T-helper 1 cell treated with Interleukin-12 subunit alpha and Interleukin-12 subunit beta and Interleukin-4 antibody, amounts not matched to agents 30 ng/mL and 1 ng/mL, for 36 hours (primary cell): ENCODE data around the gene UQCRHL. TPM values are rescaled to one million over a fixed set of nuclear protein-coding genes. Genes with fewer than 3 reads are reported as not detected.
"Not testable (repeated sequence)": the region's sequence is repeated elsewhere in the genome, so short reads cannot be mapped to it uniquely, and the experiment has no call there.

ENCODE experiments used
- intact Hi-C: fragments of 100-400 bp; cut with micrococcal nuclease; formaldehyde crosslinking; loops from one replicate; pipeline ENCODE4 v1.15.1; 2024
- total RNA-seq: library from RNA; stranded (reverse); gene quantifications from 2 replicates; pipeline ENCODE4 v1.2.3, GENCODE V29; 2022

The UQCRHL gene
- total RNA-seq, 1 donor from 2014 or later: 1.4 TPM

GRCh38 chr1:15836511-15836771 lies 29.0 kb upstream of the UQCRHL start:
- intact Hi-C loops: loop anchor here (1.0 to 10.0 kb wide), 4 partner anchors 219 to 1068 kb away; partner anchors contain the start of genes DDI2, NECAP2 and RNU1-1

DNA sequence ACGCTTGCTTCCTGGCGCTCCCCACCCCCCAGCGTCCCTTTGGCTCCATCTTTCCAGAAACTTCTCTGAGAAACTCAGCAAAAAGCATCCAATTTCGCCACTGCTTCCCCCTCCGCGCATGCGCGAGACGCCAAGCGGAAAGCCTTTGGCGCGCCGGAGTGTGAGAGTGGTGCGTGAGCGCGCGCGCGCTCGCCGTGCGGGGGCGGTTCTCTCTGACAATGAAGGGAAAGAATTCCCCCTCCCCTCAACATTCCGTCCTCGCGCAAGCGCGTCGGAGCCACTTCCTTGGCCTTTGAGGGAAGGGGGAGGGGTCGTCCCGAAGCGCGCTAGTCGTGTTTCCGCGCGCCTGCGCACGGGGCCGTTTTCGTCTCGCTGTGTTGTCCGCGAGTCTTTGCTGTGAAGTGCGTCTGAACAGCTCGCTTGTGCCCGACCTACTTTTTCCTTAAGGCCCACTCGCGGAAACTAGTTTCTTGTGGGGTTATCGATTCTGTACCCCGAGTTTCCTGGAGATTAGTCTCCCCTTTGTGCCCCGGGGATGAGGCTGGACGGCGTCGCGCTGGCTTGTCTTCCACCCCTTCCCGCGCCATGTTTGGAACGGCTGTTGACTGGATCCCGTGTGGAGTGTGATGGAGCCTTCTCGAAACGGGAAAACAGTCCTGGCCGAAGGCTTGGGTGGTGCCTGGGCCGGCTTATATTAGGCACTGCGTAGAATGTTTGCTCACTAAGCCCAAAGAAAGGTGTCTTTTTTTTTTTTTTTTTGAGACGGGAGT lies 28.5 kb upstream of the UQCRHL start:
- intact Hi-C loops: loop anchor here (1.0 to 10.0 kb wide), 7 partner anchors 11 to 1069 kb away; partner anchors contain the start of genes DDI2, NECAP2, RNU1-1 and SPEN

GRCh38 chr1:15835205-15835740 lies 27.8 kb upstream of the UQCRHL start:
- intact Hi-C loops: loop anchor here (1.0 to 10.0 kb wide), 6 partner anchors 12 to 1070 kb away; partner anchors contain the start of genes NECAP2, RNU1-1 and SPEN

DNA sequence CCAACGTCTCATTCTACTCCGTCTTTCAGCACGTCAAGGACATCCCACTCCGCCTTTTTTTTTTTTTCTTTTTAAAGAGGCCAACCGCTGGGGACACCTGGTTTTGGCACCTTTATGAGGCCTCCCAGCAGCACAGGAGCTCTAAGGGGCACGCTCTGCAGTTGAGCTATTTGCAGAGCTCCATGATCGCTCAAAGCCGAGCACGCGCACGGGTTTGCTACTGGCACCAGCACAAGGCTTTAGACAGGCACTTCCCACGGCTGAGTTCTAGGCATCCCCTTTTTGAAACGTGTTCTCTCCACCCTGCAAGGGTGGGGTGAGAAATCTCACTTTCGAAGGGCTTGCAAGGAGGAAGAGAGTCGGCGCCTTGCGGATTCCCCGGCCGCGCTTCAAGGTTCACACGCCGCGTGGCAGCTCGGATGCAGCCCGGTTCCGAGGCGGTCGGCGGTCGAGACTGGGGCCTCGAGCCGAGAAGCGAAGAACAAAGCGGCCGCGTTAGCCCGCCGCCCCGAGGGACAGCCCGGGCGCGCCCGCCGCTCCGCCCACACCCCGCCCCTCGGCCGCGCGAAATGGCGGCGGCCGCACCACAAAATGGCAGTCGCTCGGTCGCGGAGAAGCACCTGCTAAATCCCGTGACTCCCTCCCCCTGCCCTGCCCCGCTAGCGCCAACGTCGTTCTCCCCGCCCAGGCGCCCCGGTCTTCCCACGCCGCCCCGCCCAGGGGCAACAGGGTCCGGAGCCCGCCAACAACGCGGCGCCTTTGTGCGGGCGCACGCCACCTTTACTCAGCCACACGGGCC lies 27.2 kb upstream of the UQCRHL start:
- intact Hi-C loops: loop anchor here (1.0 to 10.0 kb wide), 11 partner anchors 13 to 1070 kb away; partner anchors contain the start of genes CPLANE2, NECAP2, RNU1-1 and SPEN

DNA sequence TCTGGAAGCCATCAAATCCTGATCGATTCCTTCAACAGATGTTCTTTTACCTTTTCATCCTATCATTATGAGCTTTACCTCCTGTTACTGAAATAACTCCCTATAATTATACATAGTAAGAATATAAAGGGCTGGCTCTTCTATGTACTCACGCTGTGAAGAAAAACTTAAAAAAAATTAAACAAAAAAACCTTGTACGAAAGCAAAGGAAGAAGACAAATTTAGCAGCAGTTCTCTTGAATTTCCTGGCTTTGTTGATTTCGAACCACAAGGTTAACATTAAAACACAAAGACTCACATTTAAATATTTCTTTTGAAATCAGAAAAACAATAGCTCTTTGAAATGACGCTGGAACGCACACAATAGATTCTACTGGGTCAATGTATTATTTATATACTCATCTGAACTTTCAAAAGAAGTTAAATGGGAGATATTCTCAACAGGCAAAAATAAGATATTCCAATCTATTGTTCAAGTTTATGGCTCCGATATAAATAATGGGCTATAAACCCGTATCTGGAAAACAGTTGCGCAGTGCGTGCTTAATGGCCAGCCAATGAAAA lies 26.5 kb upstream of the UQCRHL start:
- intact Hi-C loops: loop anchor here (1.0 to 10.0 kb wide), 11 partner anchors 19 to 1071 kb away; partner anchors contain the start of genes CPLANE2, NECAP2, RNU1-1 and SZRD1

DNA sequence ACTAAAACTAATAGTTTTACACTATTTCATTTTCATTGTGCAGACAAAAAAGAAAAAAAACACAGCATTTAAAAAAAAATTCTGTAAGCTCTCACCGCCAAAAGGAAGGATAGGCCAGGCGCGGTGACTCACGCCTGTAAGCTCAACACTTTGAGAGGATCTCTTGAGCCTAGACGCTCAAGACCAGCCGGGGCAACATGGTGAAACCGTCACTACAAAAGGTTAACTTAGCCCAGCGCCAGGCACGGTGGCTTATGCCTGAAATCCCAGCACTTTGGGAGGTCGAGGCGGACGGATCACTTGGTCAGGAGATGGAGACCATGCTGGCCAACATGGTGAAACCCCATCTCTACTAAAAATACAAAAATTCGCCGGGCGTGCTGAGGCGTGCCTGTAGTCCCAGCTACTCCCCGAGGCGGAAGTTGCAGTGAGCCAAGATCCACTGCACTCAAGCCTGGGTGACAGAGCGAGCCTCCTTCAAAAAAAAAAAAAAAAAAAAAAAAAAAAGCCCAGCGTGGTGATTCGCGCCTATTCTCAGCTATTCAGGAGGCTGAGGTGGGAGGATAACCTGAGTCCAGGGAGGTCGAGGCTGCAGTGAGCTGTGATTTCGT lies 25.7 kb upstream of the UQCRHL start:
- intact Hi-C loops: loop anchor here (1.0 to 10.0 kb wide), 6 partner anchors 18 to 1072 kb away; partner anchors contain the start of genes NECAP2 and RNU1-1

GRCh38 chr1:15830258-15830657 lies 22.8 kb upstream of the UQCRHL start:
- intact Hi-C loops: loop anchor here (10.0 kb wide), 3 partner anchors 615 to 1075 kb away; partner anchors contain the start of genes NECAP2 and RNU1-1

GRCh38 chr1:15828931-15829330 lies 21.5 kb upstream of the UQCRHL start:
- intact Hi-C loops: not testable (repeated sequence)

GRCh38 chr1:15827567-15827966 lies 20.1 kb upstream of the UQCRHL start:
- intact Hi-C loops: not testable (repeated sequence)

GRCh38 chr1:15826810-15827507 lies 19.5 kb upstream of the UQCRHL start:
- intact Hi-C loops: no loop called here

GRCh38 chr1:15825800-15826199 lies 18.4 kb upstream of the UQCRHL start:
- intact Hi-C loops: no loop called here

DNA sequence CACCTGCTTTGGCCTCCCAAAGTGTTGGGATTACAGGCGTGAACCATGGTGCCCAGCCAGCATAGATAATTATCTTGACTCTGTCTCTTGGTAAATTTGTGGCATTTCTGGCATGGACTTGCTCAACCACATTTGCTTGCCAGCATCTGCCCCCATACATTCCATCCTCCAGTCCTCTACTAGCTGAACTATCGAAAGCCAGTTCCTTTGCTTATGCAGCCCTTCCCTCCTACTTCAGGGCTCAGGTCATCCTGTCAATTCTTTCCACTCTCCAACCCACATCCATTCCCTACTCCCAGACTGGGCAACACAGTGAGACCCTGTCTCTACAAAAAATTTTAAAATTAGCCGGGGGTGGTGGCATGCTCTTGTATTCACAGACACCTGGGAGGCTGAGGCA lies 13.0 kb upstream of the UQCRHL start:
- intact Hi-C loops: no loop called here

DNA sequence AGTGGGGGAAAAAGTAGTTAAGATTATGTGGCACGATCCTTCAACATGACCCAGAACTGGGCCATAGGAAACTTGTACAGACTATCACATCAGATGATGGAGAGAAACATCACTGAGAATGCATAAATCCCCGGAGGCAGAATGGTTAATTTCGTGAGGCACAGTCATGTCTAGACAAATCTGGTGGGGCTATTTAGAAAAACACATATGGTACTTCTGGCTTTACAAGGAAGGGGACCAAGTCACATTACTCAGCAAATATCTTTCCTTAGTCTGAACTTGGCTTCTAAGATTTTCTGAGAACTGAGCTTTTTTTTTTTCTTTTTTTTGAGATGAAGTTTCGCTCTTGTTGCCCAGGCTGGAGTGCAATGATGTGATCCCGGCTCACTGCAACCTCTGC lies 9.2 kb upstream of the UQCRHL start:
- intact Hi-C loops: no loop called here

DNA sequence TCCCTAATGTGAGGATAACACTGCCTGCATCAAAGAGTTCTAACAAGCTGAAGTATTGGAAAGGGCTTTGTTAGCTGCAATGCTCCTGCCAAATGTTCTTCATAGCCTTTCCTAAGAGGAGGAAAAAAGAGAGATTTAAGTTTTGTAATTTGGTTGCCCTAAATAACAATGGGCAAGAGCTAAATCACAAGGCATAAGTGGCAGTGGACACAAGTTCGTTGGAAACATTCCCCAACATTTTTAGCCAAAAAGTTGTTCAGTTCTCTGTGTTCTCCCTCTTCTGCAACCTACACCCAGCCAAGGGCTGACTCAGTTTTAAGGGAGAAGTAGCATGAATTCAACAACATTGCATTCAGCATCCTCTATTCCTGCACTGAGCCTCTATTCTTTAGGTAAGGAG lies 2.6 kb upstream of the UQCRHL start:
- intact Hi-C loops: no loop called here

GRCh38 chr1:15808955-15809354 lies 1.5 kb upstream of the UQCRHL start:
- intact Hi-C loops: no loop called here

DNA sequence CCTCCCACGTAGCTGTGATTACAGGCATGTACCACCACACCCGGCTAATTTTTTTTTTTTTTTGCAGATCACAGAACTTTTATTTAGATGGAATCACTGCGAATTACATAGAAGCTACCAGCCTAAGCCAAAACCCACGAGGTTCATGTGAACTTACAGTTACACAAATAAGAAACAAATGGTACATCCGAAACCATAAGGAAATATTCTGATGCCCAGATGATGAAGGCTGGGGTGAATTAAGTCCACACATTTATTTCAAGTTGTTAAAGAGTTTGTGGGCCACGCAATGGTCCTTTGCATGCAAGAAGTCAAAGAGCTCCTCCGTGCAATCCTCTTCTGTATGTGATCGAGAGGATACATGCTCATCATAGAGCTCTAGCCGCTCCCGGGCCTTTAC lies 328 bp downstream of the UQCRHL start:
- intact Hi-C loops: no loop called here

- intact Hi-C loops: no loop called here
Observed at GRCh38 chr1:15804060-15804459, 3.4 kb downstream of the UQCRHL start.

GRCh38 chr1:15803380-15803779 lies 4.1 kb downstream of the UQCRHL start:
- intact Hi-C loops: loop anchor here (1.0 kb wide), 1 partner anchor 230 kb away; no protein-coding TSS in a partner anchor

DNA sequence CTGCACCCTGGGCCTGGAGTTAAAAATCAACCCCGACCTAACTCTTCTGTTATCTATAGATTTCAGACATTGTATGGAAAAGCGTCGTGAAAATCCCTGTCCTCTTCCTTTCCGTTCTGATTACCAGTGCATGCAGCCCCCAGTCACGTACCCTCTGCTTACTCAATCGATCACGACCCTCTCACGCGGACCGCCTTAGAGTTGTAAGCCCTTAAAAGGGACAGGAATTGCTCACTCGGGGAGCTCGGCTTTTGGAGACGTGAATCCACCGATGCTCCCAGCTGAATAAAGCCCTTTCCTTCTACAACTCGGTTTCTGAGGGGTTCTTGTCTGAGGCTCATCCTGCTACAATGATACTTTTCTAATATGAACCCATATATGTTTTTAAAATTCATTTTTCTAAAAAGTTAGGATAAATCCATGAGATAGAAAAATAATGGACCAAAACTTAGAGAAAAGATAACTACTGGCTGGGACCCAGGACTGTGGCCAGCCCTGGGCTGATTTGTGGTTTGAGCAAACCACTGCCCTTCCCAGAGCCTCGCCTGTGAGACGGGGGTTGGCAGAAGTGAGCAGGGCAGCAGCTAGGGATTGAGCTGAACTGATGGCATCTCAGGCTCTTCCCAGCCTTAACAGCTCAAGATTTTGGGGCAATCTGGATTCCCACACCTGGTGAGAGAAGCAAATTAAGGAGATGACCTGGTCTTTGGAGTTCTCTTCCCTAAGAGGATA lies 5.0 kb downstream of the UQCRHL start:
- intact Hi-C loops: no loop called here
